Brain microvascular endothelial cell (primary cell): ENCODE data around the gene TMCC1.

ENCODE experiments used
- DNase-seq: peaks from one replicate; pipeline ENCODE4 v3.0.0-alpha.2; 2020
- H3K27ac ChIP-seq: fragments of 250-450 bp; sonication (Bioruptor Pico); 2 replicates; pipeline ENCODE4 v1.5.1; 2020; ENCODE audit warnings: mild to moderate bottlenecking, moderate library complexity
- H3K27me3 ChIP-seq: fragments of 250-450 bp; sonication (Bioruptor Pico); replicated peaks from 2 replicates; pipeline ENCODE4 v1.5.1; 2020; ENCODE audit warnings: mild to moderate bottlenecking
- H3K36me3 ChIP-seq: fragments of 250-450 bp; sonication (Bioruptor Pico); replicated peaks from 2 replicates; pipeline ENCODE4 v1.5.1; 2020; ENCODE audit warnings: mild to moderate bottlenecking
- H3K4me3 ChIP-seq: 2 replicates; pipeline ENCODE4 v1.5.1; 2011; ENCODE audit warnings: low read depth, mild to moderate bottlenecking, control low read depth, low read length, moderate library complexity
- CTCF ChIP-seq: IDR thresholded peaks from 2 replicates; pipeline ENCODE4 v1.5.1; 2011; ENCODE audit warnings: low read depth, mild to moderate bottlenecking, moderate library complexity, low read length, control low read depth, inconsistent platforms; ENCODE audit errors: missing control alignments
- in situ Hi-C: cut with HindIII; loops from 2 replicates; pipeline ENCODE4 v1.10.0; 2017; ENCODE audit warnings: low sequenced_read_pairs, low pct_ligation_motif_present

The TMCC1 gene

GRCh38 chr3:129604767-129605166, 288.7 kb downstream of the TMCC1 start:
- TF ChIP-seq CTCF = no peak
- DNase-seq = no peak
- no peak overlapping the region for H3K27ac ChIP-seq
- no peaks in the 10 kb centered on the region for H3K27me3 ChIP-seq
- in situ Hi-C loops = no loop called here
- peak overlapping the region; percentile 88 for H3K4me3 ChIP-seq
- H3K36me3 ChIP-seq = no peaks in the 10 kb centered on the region

GRCh38 chr3:129603991-129604749, 289.3 kb downstream of the TMCC1 start:
- Histone ChIP-seq H3K27me3 (no peaks in the 10 kb centered on the region), H3K4me3 (peak overlapping the region; percentile 88), H3K27ac (peak overlapping the region; percentile 88), H3K36me3 (no peaks in the 10 kb centered on the region)
- in situ Hi-C loops = no loop called here
- no peak for TF ChIP-seq CTCF
- DNase-seq = no peak

- no peak for TF ChIP-seq CTCF
- DNase-seq = no peak
- peak overlapping the region; percentile 88 for H3K27ac ChIP-seq
- no peaks in the 10 kb centered on the region for H3K27me3 ChIP-seq
- in situ Hi-C loops = no loop called here
- peak overlapping the region; percentile 88 for H3K4me3 ChIP-seq
- no peaks in the 10 kb centered on the region for H3K36me3 ChIP-seq
These were observed 290.0 kb downstream of the TMCC1 start for GRCh38 chr3:129603561-129603942.

GRCh38 chr3:129602730-129603560, 290.6 kb downstream of the TMCC1 start:
- Histone ChIP-seq H3K36me3 (no peaks in the 10 kb centered on the region), H3K27me3 (no peaks in the 10 kb centered on the region), H3K27ac (peak overlapping the region; percentile 88), H3K4me3 (peak overlapping the region; percentile 88)
- TF ChIP-seq CTCF = no peak
- DNase-seq = peak; percentile 93
- in situ Hi-C loops = no loop called here

GRCh38 chr3:129602309-129602708, 291.2 kb downstream of the TMCC1 start:
- Histone ChIP-seq H3K36me3 (no peaks in the 10 kb centered on the region), H3K27ac (peak overlapping the region; percentile 88), H3K4me3 (no peak overlapping the region), H3K27me3 (no peaks in the 10 kb centered on the region)
- TF ChIP-seq CTCF = no peak
- in situ Hi-C loops = no loop called here
- DNase-seq = no peak
